GM06990 (cell line): Measurements from ENCODE around the gene BRPF3.
A peak's percentile ranks its signal among the peaks of the same experiment; 100 is the strongest.

Source experiments
- DNase-seq: peaks from one replicate; pipeline ENCODE4 v3.0.0-alpha.2; 2011; ENCODE audit not compliant: insufficient read length; ENCODE audit errors: extremely low read depth
- H3K27me3 ChIP-seq: replicated peaks from 2 replicates; pipeline ENCODE4 v1.6.0; 2011; ENCODE audit warnings: low read length; ENCODE audit not compliant: control insufficient read depth, insufficient read depth
- H3K36me3 ChIP-seq: 2 replicates; pipeline ENCODE4 v1.5.1; 2011; ENCODE audit warnings: low read length; ENCODE audit not compliant: control insufficient read depth, insufficient read depth
- H3K4me3 ChIP-seq: replicated peaks from 2 replicates; pipeline ENCODE4 v1.5.1; 2011; ENCODE audit warnings: low read depth, mild to moderate bottlenecking, control low read depth, low read length
- CTCF ChIP-seq: IDR thresholded peaks from 2 replicates; pipeline ENCODE4 v1.5.1; 2011; ENCODE audit warnings: low read length, control low read depth, mild to moderate bottlenecking, inconsistent platforms; ENCODE audit not compliant: insufficient read depth, poor library complexity, severe bottlenecking

BRPF3 gene

GRCh38 chr6:36200998-36201596 is 4.6 kb downstream of the BRPF3 start:
- no peak for TF ChIP-seq CTCF
- Histone ChIP-seq H3K4me3 (no peak overlapping the region), H3K27me3 (no peaks in the 10 kb centered on the region), H3K36me3 (no peaks in the 10 kb centered on the region; the same call in 1 of the 2 replicates)
- no peak for DNase-seq

- DNase-seq: no peak
- Histone ChIP-seq H3K4me3 (no peak overlapping the region), H3K27me3 (no peaks in the 10 kb centered on the region), H3K36me3 (no peaks in the 10 kb centered on the region; the same call in 1 of the 2 replicates)
- TF ChIP-seq CTCF: no peak
Observed at GRCh38 chr6:36201612-36202011, 5.1 kb downstream of the BRPF3 start.

GRCh38 chr6:36202101-36202500 is 5.6 kb downstream of the BRPF3 start:
- Histone ChIP-seq H3K36me3 (peaks cover 2% of the 10 kb centered on the region), H3K27me3 (no peaks in the 10 kb centered on the region), H3K4me3 (no peak overlapping the region)
- no peak for DNase-seq
- no peak for TF ChIP-seq CTCF

GRCh38 chr6:36204068-36204753 is 7.7 kb downstream of the BRPF3 start:
- no peak overlapping the region for H3K4me3 ChIP-seq
- peaks cover 4% of the 10 kb centered on the region for H3K36me3 ChIP-seq
- no peaks in the 10 kb centered on the region for H3K27me3 ChIP-seq
- peak; percentile 48 for DNase-seq
- no peak for TF ChIP-seq CTCF

GRCh38 chr6:36207155-36207554 is 10.6 kb downstream of the BRPF3 start:
- Histone ChIP-seq H3K4me3 (no peak overlapping the region), H3K36me3 (peaks cover 15% of the 10 kb centered on the region), H3K27me3 (no peaks in the 10 kb centered on the region)
- no peak for TF ChIP-seq CTCF
- no peak for DNase-seq
